Endometrial microvascular endothelial cells (primary cell): ENCODE measurements around the gene SUN1. TPM values are rescaled to one million over a fixed set of nuclear protein-coding genes. Genes with fewer than 3 reads are reported as not detected.
"Not testable (repeated sequence)": the region's sequence is repeated elsewhere in the genome, so short reads cannot be mapped to it uniquely, and the experiment has no call there.

Source experiments
- in situ Hi-C: cut with HindIII; loops from 2 replicates; pipeline ENCODE4 v1.10.0; 2017; ENCODE audit warnings: low sequenced_read_pairs, low pct_unique_long_range_greater_than_20kb; ENCODE audit errors: inconsistent ontology term
- total RNA-seq: library from RNA; depleted of rRNA; stranded (reverse); fragments of >200 nt; gene quantifications from one replicate; pipeline ENCODE4 v1.2.3, GENCODE V29; 2015; ENCODE audit errors: inconsistent ontology term

The SUN1 gene, protein sequence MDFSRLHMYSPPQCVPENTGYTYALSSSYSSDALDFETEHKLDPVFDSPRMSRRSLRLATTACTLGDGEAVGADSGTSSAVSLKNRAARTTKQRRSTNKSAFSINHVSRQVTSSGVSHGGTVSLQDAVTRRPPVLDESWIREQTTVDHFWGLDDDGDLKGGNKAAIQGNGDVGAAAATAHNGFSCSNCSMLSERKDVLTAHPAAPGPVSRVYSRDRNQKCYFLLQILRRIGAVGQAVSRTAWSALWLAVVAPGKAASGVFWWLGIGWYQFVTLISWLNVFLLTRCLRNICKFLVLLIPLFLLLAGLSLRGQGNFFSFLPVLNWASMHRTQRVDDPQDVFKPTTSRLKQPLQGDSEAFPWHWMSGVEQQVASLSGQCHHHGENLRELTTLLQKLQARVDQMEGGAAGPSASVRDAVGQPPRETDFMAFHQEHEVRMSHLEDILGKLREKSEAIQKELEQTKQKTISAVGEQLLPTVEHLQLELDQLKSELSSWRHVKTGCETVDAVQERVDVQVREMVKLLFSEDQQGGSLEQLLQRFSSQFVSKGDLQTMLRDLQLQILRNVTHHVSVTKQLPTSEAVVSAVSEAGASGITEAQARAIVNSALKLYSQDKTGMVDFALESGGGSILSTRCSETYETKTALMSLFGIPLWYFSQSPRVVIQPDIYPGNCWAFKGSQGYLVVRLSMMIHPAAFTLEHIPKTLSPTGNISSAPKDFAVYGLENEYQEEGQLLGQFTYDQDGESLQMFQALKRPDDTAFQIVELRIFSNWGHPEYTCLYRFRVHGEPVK
- 100 TPM for total RNA-seq

DNA sequence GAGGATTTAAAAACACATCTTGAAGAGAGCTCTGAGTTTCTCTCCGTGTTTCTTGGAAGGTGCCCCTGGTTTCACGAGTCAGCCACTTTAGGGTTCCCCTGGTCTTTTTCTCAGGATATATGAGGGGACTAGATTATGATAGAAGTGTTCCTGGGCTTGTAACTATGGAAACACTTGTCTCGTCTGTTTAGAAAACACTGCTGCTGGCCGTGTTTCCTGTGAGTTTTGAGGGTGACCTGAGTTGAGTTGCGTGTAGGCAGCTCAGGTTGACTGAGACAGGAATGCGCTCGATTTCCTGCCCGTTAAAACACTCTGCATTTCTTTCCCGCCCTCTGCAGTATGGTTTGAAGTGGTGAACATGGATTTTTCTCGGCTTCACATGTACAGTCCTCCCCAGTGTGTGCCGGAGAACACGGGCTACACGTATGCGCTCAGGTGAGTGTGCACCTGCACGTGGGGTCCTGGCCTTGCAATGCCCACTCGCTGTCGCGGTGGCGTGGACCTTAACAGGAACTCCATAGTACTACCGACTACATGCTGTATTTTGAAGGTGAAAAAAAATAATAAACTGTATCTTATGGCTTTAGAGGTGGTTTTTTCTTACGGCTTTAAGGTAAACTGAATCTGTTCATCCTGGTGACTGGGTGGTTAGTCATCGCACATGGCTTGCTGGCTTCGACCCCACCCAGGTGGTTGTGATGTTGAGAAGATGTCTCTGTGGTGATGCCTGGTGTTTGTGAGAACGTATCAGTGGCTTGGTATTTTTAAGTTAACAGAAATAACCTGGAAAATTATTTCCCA lies at the start of gene SUN1:
Gene SUN1, plus strand, starts transcription at position 310 of the 801 bp plus-strand sequence. Its CDS starts 49 bp downstream, at position 359.
- in situ Hi-C loops: no loop called here

DNA sequence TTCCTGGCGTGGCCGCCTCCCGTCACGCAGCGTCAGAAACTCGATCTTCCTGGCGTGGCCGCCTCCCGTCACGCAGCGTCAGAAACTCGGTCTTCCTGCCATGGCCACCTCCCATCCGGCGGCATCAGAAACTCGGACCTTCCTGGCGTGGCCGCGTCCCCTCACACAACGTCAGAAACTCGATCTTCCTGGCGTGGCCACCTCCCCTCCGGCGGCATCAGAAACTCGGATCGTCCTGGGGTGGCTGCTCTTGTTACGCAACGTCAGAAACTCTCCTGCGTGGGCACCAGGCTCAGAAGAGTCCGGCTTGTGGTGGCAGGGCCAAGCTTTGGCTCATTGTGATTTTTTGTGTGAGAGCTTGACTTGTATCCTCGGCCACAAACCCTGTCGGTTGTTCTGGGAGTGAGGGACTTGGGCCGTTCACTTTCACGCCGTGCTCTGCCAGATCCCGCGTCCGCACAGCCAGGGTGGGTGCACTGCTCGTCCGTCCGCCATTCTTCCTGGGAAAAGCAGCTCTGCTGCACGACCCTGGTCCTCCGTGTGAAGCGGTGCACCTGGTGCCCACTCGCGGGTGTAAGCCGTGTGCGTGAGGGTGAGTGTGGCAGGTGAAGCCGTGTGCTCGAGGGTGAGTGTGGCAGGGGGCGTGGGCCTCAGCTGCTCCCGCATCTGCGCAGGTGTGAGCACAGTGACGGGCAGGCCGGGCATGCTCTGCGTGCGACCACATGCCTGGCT lies 49.4 kb upstream of the SUN1 start:
- in situ Hi-C loops: no loop called here

DNA sequence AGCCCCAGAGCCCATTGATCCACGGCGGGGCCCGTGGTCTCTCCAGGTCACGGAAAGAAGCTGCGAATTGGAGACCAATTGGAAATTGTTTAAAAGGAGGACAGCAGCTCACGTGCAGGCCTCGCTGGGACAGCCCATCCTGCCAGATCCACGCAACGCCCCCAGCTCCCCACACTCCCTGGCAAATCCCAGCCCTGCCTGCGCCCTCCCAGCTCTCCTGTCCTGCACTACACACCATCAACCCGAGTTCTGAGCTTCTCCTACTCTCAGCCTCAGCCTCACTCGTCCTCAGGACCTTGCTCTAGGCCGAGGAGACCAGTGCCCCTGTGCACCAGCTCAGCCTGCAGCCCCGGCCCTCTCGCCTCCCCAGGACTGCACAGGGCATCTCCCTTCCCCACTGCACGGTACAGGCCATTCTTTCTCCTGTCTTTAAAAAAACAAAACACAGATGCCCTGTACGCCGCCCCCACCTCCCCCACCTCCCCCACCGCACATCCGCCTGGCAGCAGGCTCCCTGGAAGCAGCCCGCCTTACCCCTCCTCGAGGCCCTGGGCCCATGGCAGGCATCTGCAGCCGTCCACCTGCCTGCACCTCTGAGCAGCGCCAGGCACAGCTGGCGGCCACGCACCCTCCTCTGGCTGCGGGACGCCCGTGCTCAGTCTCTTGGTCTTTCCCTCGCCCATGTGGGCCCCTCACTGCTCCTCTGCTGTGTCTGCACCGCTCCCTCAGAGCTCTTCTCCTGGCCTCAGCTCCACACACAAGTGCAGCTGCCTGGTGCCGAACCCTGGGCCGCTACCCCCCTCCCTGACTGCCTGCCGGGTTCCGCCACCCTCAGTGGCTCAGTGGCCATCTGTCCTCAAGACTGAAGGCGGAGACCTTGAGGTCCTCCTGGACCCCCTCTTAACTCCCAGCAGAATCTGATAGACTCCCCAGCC lies 48.5 kb upstream of the SUN1 start:
- in situ Hi-C loops: no loop called here

GRCh38 chr7:784971-785370 lies 47.3 kb upstream of the SUN1 start:
- in situ Hi-C loops: no loop called here

DNA sequence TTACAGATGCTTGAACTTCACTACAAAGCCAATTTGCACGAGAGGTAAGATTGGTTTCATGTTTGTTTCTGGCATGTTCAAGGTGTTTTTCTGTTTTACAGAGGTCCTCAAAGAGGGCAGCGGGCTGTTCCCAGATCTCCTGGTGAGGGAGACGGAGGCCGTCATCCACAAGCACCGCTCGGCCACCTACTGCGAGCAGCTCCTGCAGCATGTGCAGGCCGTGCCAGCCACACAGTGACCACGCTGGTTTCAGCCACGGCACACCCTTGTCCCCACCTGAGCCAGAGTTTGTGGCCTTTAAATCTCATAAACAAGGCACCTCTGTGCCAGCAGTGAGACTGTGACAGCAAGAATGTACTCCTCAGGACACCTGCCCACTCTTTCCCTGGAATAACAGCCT lies 46.9 kb upstream of the SUN1 start:
- in situ Hi-C loops: no loop called here

GRCh38 chr7:786472-787255 lies 45.6 kb upstream of the SUN1 start:
- in situ Hi-C loops: no loop called here

DNA sequence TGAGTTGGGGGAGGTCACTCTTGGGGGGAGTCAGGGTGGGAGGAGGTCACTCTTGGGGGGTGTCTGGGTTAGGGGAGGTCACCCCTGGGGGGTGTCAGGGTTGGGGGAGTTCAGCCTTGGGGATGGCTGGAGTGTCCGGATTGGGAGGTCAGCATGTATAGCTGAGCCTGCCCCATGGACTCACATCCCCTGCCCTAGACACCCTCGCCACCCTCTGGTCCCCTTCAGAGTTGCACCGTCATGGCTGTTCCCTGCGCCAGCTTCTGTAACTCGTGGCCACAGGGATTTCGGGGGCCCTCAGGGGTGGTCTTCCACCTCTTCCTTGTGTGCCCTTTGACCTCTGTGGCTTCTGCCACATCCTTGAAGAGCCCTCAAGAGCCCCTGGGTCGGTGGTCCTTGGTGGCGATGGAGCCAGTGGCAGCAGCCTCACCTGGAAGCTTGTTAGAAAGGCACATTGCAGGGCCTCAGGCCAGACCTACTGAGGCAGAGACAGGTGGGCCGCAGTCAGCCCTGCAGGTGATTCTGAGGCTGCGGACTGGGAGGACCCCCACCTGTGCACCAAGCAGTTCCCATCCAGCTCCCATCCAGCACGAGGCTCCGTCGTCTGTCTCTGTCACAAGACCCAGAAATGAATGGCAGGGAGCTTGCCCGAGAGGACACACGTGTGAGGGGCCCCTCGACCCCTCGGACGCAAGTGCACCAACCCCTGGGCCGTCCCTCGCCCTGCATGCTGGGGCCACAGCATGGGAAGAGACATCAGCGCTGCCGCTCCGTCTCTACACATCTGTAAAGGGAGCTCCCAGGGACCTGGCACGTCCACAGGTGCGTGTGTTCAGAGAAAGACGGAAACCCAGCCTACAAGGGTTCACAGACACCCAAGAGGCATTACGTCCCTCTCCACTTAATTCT lies 44.7 kb upstream of the SUN1 start:
- in situ Hi-C loops: no loop called here

DNA sequence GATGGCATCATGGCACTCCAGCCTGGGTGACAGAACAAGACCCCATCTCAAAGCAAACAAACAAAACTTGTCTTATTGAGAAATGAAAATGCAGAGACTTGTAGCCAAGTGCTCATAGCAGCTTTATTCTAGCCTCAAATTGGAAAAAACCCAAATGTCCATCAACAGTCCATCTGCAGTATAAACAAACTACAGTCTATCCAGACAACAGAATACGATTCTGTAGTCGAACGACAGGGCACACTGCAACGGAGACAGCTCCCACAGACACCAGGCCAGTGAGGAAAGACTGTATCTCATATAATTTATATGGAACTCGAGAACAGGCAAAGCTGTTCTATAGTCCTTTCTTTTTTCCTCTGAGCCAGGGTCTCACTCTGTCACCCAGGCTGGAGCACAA lies 40.8 kb upstream of the SUN1 start:
- in situ Hi-C loops: no loop called here

DNA sequence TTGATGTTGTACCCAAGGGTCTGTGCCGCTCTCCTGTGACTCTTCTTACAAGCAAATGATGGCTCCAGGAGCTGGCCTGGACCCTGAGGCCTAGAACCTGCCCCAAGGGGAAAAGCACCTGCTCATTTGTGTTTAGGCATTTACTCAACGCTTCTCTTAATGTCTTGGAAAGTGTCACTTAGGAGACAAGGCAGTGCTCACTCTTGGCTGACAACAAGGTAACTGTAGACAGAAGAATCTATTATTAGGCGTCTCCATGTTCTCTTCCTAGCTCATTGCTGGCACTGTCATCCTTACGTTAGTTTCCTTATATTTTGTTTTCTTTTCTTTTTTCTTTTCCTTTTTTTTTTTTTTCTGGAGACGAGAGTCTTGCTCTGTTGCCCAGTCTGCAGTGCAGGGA lies 38.1 kb upstream of the SUN1 start:
- in situ Hi-C loops: no loop called here

- in situ Hi-C loops: no loop called here
These were observed 37.5 kb upstream of the SUN1 start for GRCh38 chr7:794671-795329.

DNA sequence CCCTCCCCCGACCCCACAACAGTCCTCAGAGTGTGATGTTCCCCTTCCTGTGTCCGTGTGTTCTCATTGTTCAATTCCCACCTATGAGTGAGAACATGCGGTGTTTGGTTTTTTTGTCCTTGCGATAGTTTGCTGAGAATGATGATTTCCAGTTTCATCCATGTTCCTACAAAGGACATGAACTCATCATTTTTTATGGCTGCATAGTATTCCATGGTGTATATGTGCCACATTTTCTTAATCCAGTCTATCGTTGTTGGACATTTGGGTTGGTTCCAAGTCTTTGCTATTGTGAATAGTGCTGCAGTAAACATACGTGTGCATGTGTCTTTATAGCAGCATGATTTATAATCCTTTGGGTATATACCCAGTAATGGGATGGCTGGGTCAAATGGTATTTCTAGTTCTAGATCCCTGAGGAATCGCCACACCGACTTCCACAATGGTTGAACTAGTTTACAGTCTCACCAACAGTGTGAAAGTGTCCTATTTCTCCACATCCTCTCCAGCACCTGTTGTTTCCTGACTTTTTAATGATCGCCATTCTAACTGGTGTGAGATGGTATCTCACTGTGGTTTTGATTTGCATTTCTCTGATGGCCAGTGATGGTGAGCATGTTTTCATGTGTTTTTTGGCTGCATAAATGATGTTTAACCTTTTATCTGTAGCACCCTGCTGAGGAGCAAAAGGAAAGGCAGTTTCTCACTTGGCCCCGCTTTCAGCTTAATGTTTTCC lies 35.7 kb upstream of the SUN1 start:
- in situ Hi-C loops: not testable (repeated sequence)

- in situ Hi-C loops: no loop called here
These were observed 33.3 kb upstream of the SUN1 start for GRCh38 chr7:798921-799470.

DNA sequence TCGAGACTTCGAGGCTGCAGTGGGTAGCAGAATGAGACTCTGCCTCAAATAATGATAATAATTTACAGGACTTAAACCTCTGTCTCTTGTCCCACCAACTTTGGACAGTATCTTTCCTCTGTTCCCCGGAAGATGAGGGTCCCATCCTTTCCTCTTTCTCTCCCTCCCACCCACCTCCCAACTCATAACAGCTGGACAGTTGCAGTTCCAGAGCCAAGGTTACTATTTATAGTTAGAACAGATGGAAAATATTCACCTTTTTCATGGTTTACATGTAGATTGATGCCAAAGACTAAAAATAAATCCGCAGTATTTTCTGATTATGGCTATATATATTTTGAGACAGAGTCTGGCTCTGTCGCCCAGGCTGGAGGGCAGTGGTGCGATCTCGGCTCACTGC lies 31.6 kb upstream of the SUN1 start:
- in situ Hi-C loops: no loop called here

DNA sequence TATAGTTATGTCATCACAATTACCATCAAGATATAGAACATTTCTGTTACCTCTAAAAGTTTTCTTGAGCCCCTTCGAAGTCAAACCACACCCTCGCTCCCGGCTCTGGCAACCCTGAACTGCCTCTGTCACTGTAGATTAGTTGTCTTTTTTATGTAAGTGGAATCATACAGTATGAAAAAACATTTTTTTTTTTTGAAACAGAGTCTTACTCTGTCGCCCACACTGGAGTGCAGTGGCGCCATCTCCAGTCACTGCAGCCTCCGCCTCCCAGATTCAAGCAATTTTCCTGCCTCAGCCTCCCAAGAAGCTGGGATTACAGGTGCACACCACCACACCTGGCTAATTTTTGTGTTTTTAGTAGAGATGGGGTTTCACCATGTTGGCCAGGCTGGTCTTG lies 30.9 kb upstream of the SUN1 start:
- in situ Hi-C loops: not testable (repeated sequence)

DNA sequence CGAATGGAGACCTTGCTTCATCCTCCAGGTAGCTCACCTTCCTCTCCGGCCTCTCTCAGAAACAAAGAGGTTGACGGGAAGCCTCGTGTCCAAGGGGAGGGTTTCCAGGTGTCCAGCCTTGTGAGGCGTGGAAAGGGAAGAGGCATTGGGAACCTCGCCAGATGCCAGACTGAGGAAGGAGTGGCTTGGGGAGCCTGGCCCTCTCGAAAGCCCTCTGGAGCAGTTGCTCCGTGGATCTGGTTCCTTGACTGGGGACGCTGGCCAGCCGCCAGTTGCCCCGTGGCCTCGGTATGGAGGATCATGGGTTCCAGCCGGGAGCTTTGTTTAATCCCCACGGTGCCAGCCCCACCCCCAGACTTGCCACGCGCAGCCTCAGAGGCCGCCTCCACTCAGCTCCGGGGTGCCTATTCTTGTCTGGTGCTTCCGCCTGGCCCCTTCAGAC lies 30.3 kb upstream of the SUN1 start:
- in situ Hi-C loops: no loop called here
